SHP77 (cell line): ENCODE results near the gene FNIP2.

ENCODE experiments used
- DNase-seq, 2 experiments: peaks; one replicate each; lab custom pipeline; 2025; lab: John Stamatoyannopoulos, UW

FNIP2 gene

GRCh38 chr4:158762553-158762952, 6.3 kb upstream of the FNIP2 start:
- DNase-seq, result no peak

- DNase-seq, result no peak
These were observed 5.4 kb upstream of the FNIP2 start for GRCh38 chr4:158763462-158763861.

GRCh38 chr4:158766434-158767044, 2.3 kb upstream of the FNIP2 start:
- DNase-seq, result no peak

- no peak for DNase-seq
These were observed 1.4 kb upstream of the FNIP2 start for GRCh38 chr4:158767451-158767850.

- no peak for DNase-seq
These were observed 522 bp downstream of the FNIP2 start for GRCh38 chr4:158769175-158769921.

DNA sequence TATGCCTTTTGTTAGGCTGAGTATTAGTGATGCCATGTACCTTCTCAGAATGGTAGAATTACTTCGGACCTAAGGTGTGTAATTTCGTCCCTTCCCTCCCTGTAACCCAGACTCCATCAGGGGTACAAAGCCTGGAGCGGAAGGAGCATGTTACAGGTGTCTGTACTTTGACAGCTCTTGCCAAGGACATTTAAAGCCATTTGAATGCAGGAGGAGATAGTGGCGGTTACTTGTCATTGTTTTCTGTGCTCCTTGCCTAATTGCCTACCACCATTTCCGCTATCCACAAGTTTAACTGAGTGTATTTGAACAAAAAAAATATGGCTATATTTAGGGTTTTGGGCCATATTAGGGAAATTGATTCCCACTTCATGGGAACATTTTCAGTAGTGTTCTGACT, 1.8 kb downstream of the FNIP2 start:
- no peak for DNase-seq

DNA sequence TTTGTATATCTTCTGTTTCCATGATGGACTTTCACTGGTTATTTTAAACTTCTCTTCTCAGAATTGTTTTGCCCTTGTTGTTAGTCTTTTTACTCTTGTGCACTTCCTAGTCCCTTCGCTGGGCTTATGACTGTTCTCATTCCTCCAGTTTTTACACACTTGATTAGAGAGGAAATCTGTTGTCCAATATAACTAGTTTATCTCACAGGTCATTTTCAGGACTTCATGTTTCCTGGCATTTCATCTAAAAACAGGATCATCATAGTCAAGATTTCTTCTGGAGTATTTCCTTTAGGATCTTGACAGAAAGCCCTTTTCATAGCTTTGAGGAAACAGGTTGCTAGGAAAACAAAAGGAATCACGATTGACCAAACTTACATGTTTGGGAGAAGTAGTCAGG, 3.0 kb downstream of the FNIP2 start:
- DNase-seq, result no peak

GRCh38 chr4:158775091-158775651, 6.3 kb downstream of the FNIP2 start:
- DNase-seq, result no peak

DNA sequence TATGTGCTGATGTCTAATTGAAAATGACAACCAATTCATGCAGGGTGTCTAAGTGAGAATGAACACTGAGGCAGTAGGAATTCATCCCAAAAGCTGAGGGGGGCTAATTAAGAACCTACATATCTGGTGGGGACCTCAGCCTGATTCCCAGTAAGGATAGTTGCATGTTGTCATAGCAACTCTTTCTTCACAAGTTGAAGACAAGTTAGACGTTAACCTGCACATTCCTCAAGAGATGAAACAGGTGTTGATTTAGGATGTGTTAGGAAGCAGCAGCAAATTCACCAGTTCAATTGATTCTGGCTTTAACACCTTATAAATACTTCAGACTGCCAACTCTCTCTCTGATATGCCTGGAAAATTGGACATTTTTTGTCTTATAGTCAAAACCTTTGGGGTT, 7.3 kb downstream of the FNIP2 start:
- no peak for DNase-seq

- no peak for DNase-seq
These were observed 8.8 kb downstream of the FNIP2 start for GRCh38 chr4:158777423-158778155.

DNA sequence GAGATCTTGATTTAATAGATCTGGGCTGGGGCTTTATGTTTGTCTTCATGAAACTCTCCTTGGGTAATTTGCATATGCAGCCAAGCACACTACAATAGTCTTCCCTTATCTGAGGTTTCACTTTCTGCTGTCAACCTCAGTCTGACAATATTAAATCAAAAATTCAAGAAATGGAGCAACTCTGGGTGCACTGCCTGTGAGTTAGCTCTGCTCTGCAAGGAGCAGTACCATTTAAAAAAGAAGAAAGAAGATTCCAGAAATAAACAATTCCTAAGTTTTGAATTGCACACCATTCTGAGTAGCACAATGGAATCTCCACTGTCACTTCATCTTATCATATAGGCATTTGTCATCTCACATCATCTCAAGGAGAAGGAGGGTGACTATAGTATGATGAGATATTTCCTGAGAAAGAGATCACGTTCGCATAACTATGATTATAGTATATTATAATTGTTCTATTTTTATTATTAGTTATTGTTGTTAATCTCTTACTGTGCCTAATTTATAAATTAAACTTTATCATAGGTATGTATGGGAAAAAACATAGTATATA, 9.4 kb downstream of the FNIP2 start:
- DNase-seq, result no peak

DNA sequence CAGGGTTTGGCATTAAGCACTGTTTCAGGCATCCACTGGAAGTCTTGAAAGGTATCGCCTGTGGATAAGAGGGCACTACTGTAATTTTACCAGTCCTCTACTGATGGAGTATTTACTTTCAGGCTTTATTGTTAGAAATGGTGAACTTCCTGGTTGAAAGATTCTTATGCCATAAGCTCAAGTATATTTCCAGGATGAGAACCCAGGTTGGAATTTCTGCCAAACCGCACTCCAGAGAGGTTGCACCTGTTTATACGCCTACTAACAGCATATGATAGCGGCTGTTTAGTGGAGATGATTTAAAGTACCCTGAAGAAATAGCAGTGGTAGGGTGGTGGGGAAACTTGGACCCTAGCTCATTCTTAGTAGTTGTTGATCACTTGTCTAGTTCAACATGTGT, 9.9 kb downstream of the FNIP2 start:
- DNase-seq, result no peak

- DNase-seq, result no peak
These were observed 13.1 kb downstream of the FNIP2 start for GRCh38 chr4:158781963-158782362.

- DNase-seq, result no peak
These were observed 13.9 kb downstream of the FNIP2 start for GRCh38 chr4:158782551-158783360.

GRCh38 chr4:158783785-158784184, 15.0 kb downstream of the FNIP2 start:
- no peak for DNase-seq

DNA sequence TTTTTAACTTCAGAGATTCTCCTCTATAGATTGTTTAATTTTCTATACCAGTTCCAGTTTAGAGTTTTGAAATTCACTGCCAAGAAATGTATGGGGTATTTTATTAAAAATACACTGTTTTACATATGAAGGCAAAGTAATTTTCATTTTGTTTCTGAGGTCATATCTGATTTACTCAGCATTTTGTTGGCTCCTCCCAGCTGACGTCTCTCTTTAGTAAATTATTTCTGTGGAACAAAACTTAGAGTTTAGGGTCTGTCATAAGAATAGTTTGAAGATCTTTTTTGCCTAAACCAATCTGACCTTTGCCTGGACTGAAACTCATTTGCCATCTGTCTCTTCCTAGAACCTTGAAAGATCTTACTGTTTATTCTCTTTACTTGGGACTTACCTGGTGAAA, 16.9 kb downstream of the FNIP2 start:
- DNase-seq, result no peak

DNA sequence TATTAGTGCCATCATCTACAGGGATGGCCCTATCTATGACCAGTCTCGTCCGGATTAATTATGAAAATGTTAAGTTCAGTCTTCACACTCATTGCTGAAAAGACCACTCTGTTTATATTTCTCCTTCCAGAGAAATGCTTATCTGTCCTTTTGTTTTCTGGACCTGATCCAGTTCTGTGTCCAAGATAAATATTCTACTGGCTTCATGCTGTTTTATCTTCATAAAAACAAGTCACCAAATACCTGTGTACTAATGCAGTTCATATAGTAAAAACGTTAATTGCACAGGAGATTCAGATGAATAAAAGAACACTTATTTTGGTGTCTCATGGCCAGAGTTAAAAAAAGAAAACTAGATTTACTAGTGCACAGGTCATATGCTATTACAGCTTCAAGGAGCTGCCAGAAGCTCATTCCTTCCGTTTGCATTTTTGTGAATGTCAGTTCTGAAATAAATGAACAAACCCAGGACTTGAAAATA, 17.3 kb downstream of the FNIP2 start:
- DNase-seq, result no peak

DNA sequence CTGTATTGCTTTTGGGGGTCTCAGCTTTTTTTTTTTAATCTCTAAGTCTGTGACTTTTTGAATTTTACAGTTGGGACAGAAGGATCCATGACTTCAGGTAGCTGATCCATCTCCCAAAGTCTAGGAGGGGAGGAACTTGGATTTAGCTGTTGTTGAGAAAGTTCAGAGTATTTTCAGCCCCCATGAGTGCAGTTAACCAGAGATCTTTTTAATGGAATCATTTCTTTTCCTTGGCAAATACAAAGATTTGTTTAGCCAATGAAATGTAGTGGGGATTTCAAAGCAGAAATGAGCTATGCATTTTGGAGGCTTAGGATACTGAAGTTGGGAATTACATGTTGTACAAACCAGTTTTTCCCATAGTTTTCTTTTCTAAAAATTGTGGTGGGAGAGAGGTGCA, 18.1 kb downstream of the FNIP2 start:
- DNase-seq, result no peak

DNA sequence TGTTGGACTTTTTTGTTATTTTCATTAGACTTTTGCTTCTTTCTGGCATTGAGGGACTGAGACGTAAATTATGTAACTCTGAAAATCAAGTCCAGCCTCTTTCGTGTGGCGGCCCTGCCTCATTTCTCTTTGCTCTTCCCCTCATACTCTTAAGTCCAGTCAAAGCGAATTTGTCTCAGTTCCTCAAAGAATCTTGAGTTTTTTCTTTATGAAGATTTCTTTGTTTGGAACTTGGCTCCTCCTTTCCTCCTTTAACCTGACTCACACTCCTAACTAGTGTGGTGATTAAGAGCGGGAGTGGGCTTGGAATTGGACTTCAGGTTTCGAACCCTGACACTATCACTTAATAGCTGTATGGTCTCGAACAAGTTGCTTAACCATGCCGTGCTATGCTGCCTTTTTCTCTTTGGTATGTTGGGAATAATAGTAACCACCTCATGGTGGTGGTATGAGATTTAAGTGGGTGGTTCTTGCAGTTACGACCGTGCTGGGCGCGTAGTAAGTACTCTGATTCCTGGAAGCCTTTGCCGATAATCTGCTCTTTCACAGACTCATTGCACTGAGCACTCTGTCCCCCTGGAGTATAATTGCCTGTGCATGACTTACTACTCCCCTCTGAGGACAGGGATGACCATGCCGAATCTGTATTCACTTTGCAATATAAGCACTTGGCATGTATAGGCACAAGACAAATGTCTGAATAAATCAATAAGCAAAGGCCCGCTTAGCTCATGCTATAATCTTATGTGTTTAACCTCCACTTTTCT, 19.1 kb downstream of the FNIP2 start:
- no peak for DNase-seq

GRCh38 chr4:158788516-158788915, 19.7 kb downstream of the FNIP2 start:
- no peak for DNase-seq

GRCh38 chr4:158789853-158790252, 21.0 kb downstream of the FNIP2 start:
- no peak for DNase-seq
